Stimulated activated CD8-positive, alpha-beta memory T cell treated with anti-CD3 and anti-CD28 coated beads, Interleukin-4, amount 100 ng/mL, for 4 hours (primary cell): ENCODE data around the gene TLDC2.
"Not testable (repeated sequence)": the region's sequence is repeated elsewhere in the genome, so short reads cannot be mapped to it uniquely, and the experiment has no call there.

Experiments
- DNase-seq, 2 donors: peaks; one replicate each; pipeline ENCODE4 v3.0.0-alpha.2; 2020; ENCODE audit warnings: low read depth in 2 of 2, low spot score in 1 of 2

Gene TLDC2

GRCh38 chr20:36905566-36905965 is 29.6 kb downstream of the TLDC2 start:
- not testable (repeated sequence) for DNase-seq

GRCh38 chr20:36906086-36906485 is 30.1 kb downstream of the TLDC2 start:
- not testable (repeated sequence) for DNase-seq

GRCh38 chr20:36908603-36909002 is 32.7 kb downstream of the TLDC2 start:
- no peak for DNase-seq

GRCh38 chr20:36916199-36916598 is 40.3 kb downstream of the TLDC2 start:
- DNase-seq, result no peak

- no peak for DNase-seq
Observed at GRCh38 chr20:36917240-36917639, 41.3 kb downstream of the TLDC2 start.

GRCh38 chr20:36917943-36918342 is 42.0 kb downstream of the TLDC2 start:
- DNase-seq, result no peak

- no peak for DNase-seq
Observed at GRCh38 chr20:36919715-36920333, 43.9 kb downstream of the TLDC2 start.

- no peak for DNase-seq
Observed at GRCh38 chr20:36920334-36920730, 44.4 kb downstream of the TLDC2 start.

GRCh38 chr20:36924167-36925045 is 48.5 kb downstream of the TLDC2 start:
- no peak for DNase-seq

GRCh38 chr20:36925234-36925633 is 49.3 kb downstream of the TLDC2 start:
- DNase-seq, result no peak

- DNase-seq, result no peak
Observed at GRCh38 chr20:36926653-36927200, 50.8 kb downstream of the TLDC2 start.

- DNase-seq, result no peak
Observed at GRCh38 chr20:36927704-36928103, 51.8 kb downstream of the TLDC2 start.

GRCh38 chr20:36929290-36929689 is 53.4 kb downstream of the TLDC2 start:
- no peak for DNase-seq

GRCh38 chr20:36929691-36930090 is 53.8 kb downstream of the TLDC2 start:
- DNase-seq, result no peak

GRCh38 chr20:36932067-36932466 is 56.1 kb downstream of the TLDC2 start:
- DNase-seq, result not testable (repeated sequence)

- no peak for DNase-seq
Observed at GRCh38 chr20:36932476-36933426, 56.8 kb downstream of the TLDC2 start.

- DNase-seq, result not testable (repeated sequence)
Observed at GRCh38 chr20:36933571-36933970, 57.6 kb downstream of the TLDC2 start.

GRCh38 chr20:36936341-36936740 is 60.4 kb downstream of the TLDC2 start:
- DNase-seq, result no peak

- not testable (repeated sequence) for DNase-seq
Observed at GRCh38 chr20:36936761-36937401, 60.9 kb downstream of the TLDC2 start.

GRCh38 chr20:36937402-36937770 is 61.4 kb downstream of the TLDC2 start:
- DNase-seq, result no peak

- DNase-seq, result no peak
Observed at GRCh38 chr20:36941401-36941835, 65.5 kb downstream of the TLDC2 start.
